H9 (cell line): ENCODE data around the gene CMSS1. TPM values are rescaled to one million over a fixed set of nuclear protein-coding genes. Genes with fewer than 3 reads are reported as not detected.

ENCODE experiments used
- DNase-seq: peaks from one replicate; pipeline ENCODE4 v3.0.0-alpha.2; 2017
- H2AFZ ChIP-seq: one replicate; pipeline ENCODE4 v1.6.1; 2013; ENCODE audit warnings: mild to moderate bottlenecking, low read length, control low read depth, moderate library complexity
- H2AK5ac ChIP-seq: 2 replicates; pipeline ENCODE4 v1.6.1; 2013; ENCODE audit warnings: low read length, control low read depth, mixed read lengths; ENCODE audit not compliant: insufficient read length
- H2BK120ac ChIP-seq: one replicate; pipeline ENCODE4 v1.6.1; 2013; ENCODE audit warnings: low read depth, mild to moderate bottlenecking, low read length, control low read depth, inconsistent platforms; ENCODE audit not compliant: poor library complexity, severe bottlenecking
- H2BK12ac ChIP-seq: 2 replicates; pipeline ENCODE4 v1.6.1; 2013; ENCODE audit warnings: low read length, control low read depth, mixed read lengths, low read depth; ENCODE audit not compliant: insufficient read length
- H2BK15ac ChIP-seq: 2 replicates; pipeline ENCODE4 v1.6.1; 2013; ENCODE audit warnings: low read depth, low read length, control low read depth
- H2BK20ac ChIP-seq: one replicate; pipeline ENCODE4 v1.6.1; 2013; ENCODE audit warnings: low read depth, mild to moderate bottlenecking, low read length, control low read depth, inconsistent platforms; ENCODE audit not compliant: poor library complexity, severe bottlenecking
- H2BK5ac ChIP-seq: 2 replicates; pipeline ENCODE4 v1.6.1; 2013; ENCODE audit warnings: low read length, control low read depth, mixed read lengths; ENCODE audit not compliant: insufficient read length
- H3K14ac ChIP-seq: 2 replicates; pipeline ENCODE4 v1.6.1; 2013; ENCODE audit warnings: low read length, control low read depth; ENCODE audit not compliant: insufficient read depth
- H3K18ac ChIP-seq: 2 replicates; pipeline ENCODE4 v1.6.1; 2013; ENCODE audit warnings: low read depth, mild to moderate bottlenecking, mixed read lengths, low read length, control low read depth; ENCODE audit not compliant: insufficient read length
- H3K23ac ChIP-seq: 2 replicates; pipeline ENCODE4 v1.6.1; 2013; ENCODE audit warnings: low read length, control low read depth, mixed read lengths, low read depth; ENCODE audit not compliant: insufficient read length
- H3K23me2 ChIP-seq: 2 replicates; pipeline ENCODE4 v1.6.1; 2013; ENCODE audit warnings: low read depth, mild to moderate bottlenecking, mixed read lengths, low read length, control low read depth; ENCODE audit not compliant: insufficient read length, poor library complexity, severe bottlenecking
- H3K27ac ChIP-seq: 2 replicates; pipeline ENCODE4 v1.5.1; 2013; ENCODE audit warnings: low read length, control low read depth, mixed read lengths, low read depth; ENCODE audit not compliant: insufficient read length
- H3K27me3 ChIP-seq: 2 replicates; pipeline ENCODE4 v1.6.1; 2013; ENCODE audit warnings: low read length, control low read depth, inconsistent platforms; ENCODE audit not compliant: insufficient read depth
- H3K4ac ChIP-seq: 2 replicates; pipeline ENCODE4 v1.6.1; 2013; ENCODE audit warnings: low read depth, mild to moderate bottlenecking, control low read depth, inconsistent platforms, low read length, moderate library complexity
- H3K4me1 ChIP-seq: 2 replicates; pipeline ENCODE4 v1.6.1; 2013; ENCODE audit warnings: low read length, control low read depth, inconsistent platforms; ENCODE audit not compliant: insufficient read depth
- H3K4me2 ChIP-seq: 2 replicates; pipeline ENCODE4 v1.6.1; 2013; ENCODE audit warnings: low read length, control low read depth, mixed read lengths; ENCODE audit not compliant: insufficient read length, insufficient read depth
- H3K56ac ChIP-seq: 2 replicates; pipeline ENCODE4 v1.6.1; 2013; ENCODE audit warnings: low read depth, mild to moderate bottlenecking, mixed read lengths, low read length, control low read depth; ENCODE audit not compliant: insufficient read length
- H3K79me1 ChIP-seq: 2 replicates; pipeline ENCODE4 v1.6.1; 2013; ENCODE audit warnings: low read depth, mild to moderate bottlenecking, moderate library complexity, low read length, control low read depth, inconsistent platforms; ENCODE audit not compliant: insufficient read depth, poor library complexity, severe bottlenecking
- H3K79me2 ChIP-seq: 2 replicates; pipeline ENCODE4 v1.6.1; 2013; ENCODE audit warnings: low read length, control low read depth, inconsistent platforms; ENCODE audit not compliant: insufficient read depth
- H3K9ac ChIP-seq: 2 replicates; pipeline ENCODE4 v1.6.1; 2013; ENCODE audit warnings: low read length, control low read depth, mixed read lengths; ENCODE audit not compliant: insufficient read length; ENCODE audit errors: extremely low read depth
- H3K9me3 ChIP-seq: one replicate; pipeline ENCODE4 v1.6.1; 2013; ENCODE audit warnings: low read depth, low read length, inconsistent platforms; ENCODE audit not compliant: control insufficient read depth
- H3T11ph ChIP-seq: one replicate; pipeline ENCODE4 v1.6.1; 2013; ENCODE audit warnings: mild to moderate bottlenecking, low read length, control low read depth, inconsistent platforms
- H4K20me1 ChIP-seq: one replicate; pipeline ENCODE4 v1.6.1; 2013; ENCODE audit not compliant: control insufficient read depth, insufficient read length, insufficient read depth
- H4K5ac ChIP-seq: 2 replicates; pipeline ENCODE4 v1.6.1; 2013; ENCODE audit warnings: low read depth, mild to moderate bottlenecking, mixed read lengths, low read length, control low read depth; ENCODE audit not compliant: insufficient read length
- H4K8ac ChIP-seq: replicated peaks from 2 replicates; pipeline ENCODE4 v1.6.1; 2013; ENCODE audit warnings: low read length, control low read depth, mixed read lengths, low read depth; ENCODE audit not compliant: insufficient read length
- H4K91ac ChIP-seq: 2 replicates; pipeline ENCODE4 v1.6.1; 2013; ENCODE audit warnings: low read depth, mild to moderate bottlenecking, moderate library complexity, mixed read lengths, low read length, control low read depth; ENCODE audit not compliant: insufficient read length
- H3K27ac Mint-ChIP-seq, 3 experiments: 2 replicates in 2 of 3; 3 replicates in 1 of 3; pipeline ENCODE4 v1.8.0; 2020 to 2021; ENCODE audit warnings: mixed read lengths in 3 of 3, mild to moderate bottlenecking in 1 of 3, moderate library complexity in 1 of 3
- H3K27me3 Mint-ChIP-seq: 2 replicates; pipeline ENCODE4 v1.8.0; 2021; ENCODE audit warnings: low read depth, mild to moderate bottlenecking, moderate library complexity, mixed read lengths
- H3K36me3 Mint-ChIP-seq, 3 experiments: 2 replicates in 2 of 3; 3 replicates in 1 of 3; pipeline ENCODE4 v1.8.0; 2020 to 2021; ENCODE audit warnings: low read depth in 3 of 3, mixed read lengths in 3 of 3; ENCODE audit not compliant: insufficient read depth in 1 of 3
- H3K4me1 Mint-ChIP-seq, 2 experiments: 2 replicates each; pipeline ENCODE4 v1.8.0; 2020; ENCODE audit warnings: mixed read lengths in 2 of 2
- H3K4me3 Mint-ChIP-seq, 2 experiments: 2 replicates in 1 of 2; 3 replicates in 1 of 2; pipeline ENCODE4 v1.8.0; 2020 to 2021; ENCODE audit warnings: mild to moderate bottlenecking in 2 of 2, mixed read lengths in 2 of 2, moderate library complexity in 1 of 2
- H3K9me3 Mint-ChIP-seq, 2 experiments: 2 replicates in 1 of 2; 3 replicates in 1 of 2; pipeline ENCODE4 v1.8.0; 2020; ENCODE audit warnings: mild to moderate bottlenecking in 2 of 2, mixed read lengths in 2 of 2, moderate library complexity in 1 of 2
- WGBS: extraction: QIAGEN DNeasy Blood & Tissue Kit; methylation state at CpG from one replicate; pipeline ENCODE4 v1.1.7; 2013; ENCODE audit warnings: missing lambda C conversion rate, low lambda C conversion rate, mixed read lengths; ENCODE audit not compliant: insufficient read length; ENCODE audit errors: extremely low coverage; 5-methylcytosine and 5-hydroxymethylcytosine counted together
- total RNA-seq: library from RNA; stranded (reverse); gene quantifications from 2 replicates; pipeline ENCODE4 v1.2.1, GENCODE V29; 2021
- TF ChIP-seq, protein P1 (sequence below): fragments of 200-600 bp; sonication (generic); conservative IDR thresholded peaks from 3 replicates; pipeline ENCODE4 v1.8.0; 2021; ENCODE audit warnings: antibody characterized with exemption, mild to moderate bottlenecking

Gene CMSS1
- total RNA-seq, 1 experiment from 2014 or later, result 61.8 TPM

- TF ChIP-seq, protein P1, sequence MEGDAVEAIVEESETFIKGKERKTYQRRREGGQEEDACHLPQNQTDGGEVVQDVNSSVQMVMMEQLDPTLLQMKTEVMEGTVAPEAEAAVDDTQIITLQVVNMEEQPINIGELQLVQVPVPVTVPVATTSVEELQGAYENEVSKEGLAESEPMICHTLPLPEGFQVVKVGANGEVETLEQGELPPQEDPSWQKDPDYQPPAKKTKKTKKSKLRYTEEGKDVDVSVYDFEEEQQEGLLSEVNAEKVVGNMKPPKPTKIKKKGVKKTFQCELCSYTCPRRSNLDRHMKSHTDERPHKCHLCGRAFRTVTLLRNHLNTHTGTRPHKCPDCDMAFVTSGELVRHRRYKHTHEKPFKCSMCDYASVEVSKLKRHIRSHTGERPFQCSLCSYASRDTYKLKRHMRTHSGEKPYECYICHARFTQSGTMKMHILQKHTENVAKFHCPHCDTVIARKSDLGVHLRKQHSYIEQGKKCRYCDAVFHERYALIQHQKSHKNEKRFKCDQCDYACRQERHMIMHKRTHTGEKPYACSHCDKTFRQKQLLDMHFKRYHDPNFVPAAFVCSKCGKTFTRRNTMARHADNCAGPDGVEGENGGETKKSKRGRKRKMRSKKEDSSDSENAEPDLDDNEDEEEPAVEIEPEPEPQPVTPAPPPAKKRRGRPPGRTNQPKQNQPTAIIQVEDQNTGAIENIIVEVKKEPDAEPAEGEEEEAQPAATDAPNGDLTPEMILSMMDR, result no peak
- H3K56ac ChIP-seq, result no peak overlapping the region
- WGBS, result no CpG with 5 or more reads among the region's 5 CpGs
These were observed 307.7 kb downstream of the CMSS1 start for GRCh38 chr3:100125161-100125938.

More at GRCh38 chr3:100125161-100125938, 307.7 kb downstream of the CMSS1 start:
- Histone ChIP-seq H4K91ac (no peak overlapping the region), H2BK15ac (no peak overlapping the region), H4K20me1 (no peaks in the 10 kb centered on the region), H2AFZ (no peak overlapping the region), H4K8ac (no peak overlapping the region), H2BK12ac (no peak overlapping the region), H3K27ac (no peak overlapping the region), H3K9ac (no peak overlapping the region), H2BK20ac (no peak overlapping the region), H4K5ac (no peak overlapping the region), H3K4me2 (no peak overlapping the region), H3K18ac (no peak overlapping the region), H3K4me1 (peaks cover 4% of the 10 kb centered on the region; the same call in 1 of the 2 replicates), H2BK5ac (no peak overlapping the region), H3K4ac (no peak overlapping the region), H3K9me3 (no peaks in the 10 kb centered on the region), H3K14ac (no peak overlapping the region), H3K79me1 (no peaks in the 10 kb centered on the region), H3T11ph (no peak overlapping the region), H3K23me2 (no peaks in the 10 kb centered on the region), H2AK5ac (no peak overlapping the region), H3K23ac (no peak overlapping the region), H3K27me3 (no peaks in the 10 kb centered on the region), H3K79me2 (no peaks in the 10 kb centered on the region), H2BK120ac (no peak overlapping the region)
- H3K4me3 Mint-ChIP-seq, result no peak overlapping the region
- H3K27me3 Mint-ChIP-seq, result no peaks in the 10 kb centered on the region
- no peaks in the 10 kb centered on the region for H3K36me3 Mint-ChIP-seq
- H3K4me1 Mint-ChIP-seq, result peaks cover 16 to 18% of the 10 kb centered on the region in 2 experiments
- no peak overlapping the region; a peak in 1 of 7 replicates for H3K27ac Mint-ChIP-seq
- no peak for DNase-seq
- H3K9me3 Mint-ChIP-seq, result no peaks in the 10 kb centered on the region
